ENCODE measurements around the gene GNG4.

Gene GNG4

GRCh38 chr1:235669277-235669676 lies 19.7 kb upstream of the GNG4 start:
- Histone ChIP-seq H3K79me2 (ENCODE audit: insufficient read depth, low read depth) (no peaks in the 10 kb centered on the region), H3K4me1 (ENCODE audit: low read depth, poor library complexity, severe bottlenecking) (no peaks in the 10 kb centered on the region), H3K36me3 (ENCODE audit: insufficient read depth) (no peaks in the 10 kb centered on the region), H3K27me3 (ENCODE audit: insufficient read depth, low read depth) (no peaks in the 10 kb centered on the region), H3K27ac (no peak overlapping the region), H3K4me3 (IDR thresholded peaks at IDR 0.05; ENCODE audit: insufficient read depth, low read depth, low read length) (no peak overlapping the region), H3K9ac (no peak overlapping the region), H3K4me2 (no peak overlapping the region), H2AFZ (ENCODE audit: low read depth) (no peak overlapping the region), H4K20me1 (ENCODE audit: insufficient read depth) (no peaks in the 10 kb centered on the region)
- TF ChIP-seq CTCF (conservative IDR thresholded peaks at IDR 0.05; ENCODE audit: low read depth, low read length), result no peak

- H3K27me3 ChIP-seq (ENCODE audit: insufficient read depth, low read depth), result no peaks in the 10 kb centered on the region
- H3K4me3 ChIP-seq (IDR thresholded peaks at IDR 0.05; ENCODE audit: insufficient read depth, low read depth, low read length), result no peak overlapping the region
- no peak overlapping the region for H2AFZ ChIP-seq (ENCODE audit: low read depth)
- no peaks in the 10 kb centered on the region for H4K20me1 ChIP-seq (ENCODE audit: insufficient read depth)
- H3K9ac ChIP-seq, result no peak overlapping the region
- H3K27ac ChIP-seq, result no peak overlapping the region
- no peak overlapping the region for H3K4me2 ChIP-seq
- no peaks in the 10 kb centered on the region for H3K79me2 ChIP-seq (ENCODE audit: insufficient read depth, low read depth)
- no peak for TF ChIP-seq CTCF (conservative IDR thresholded peaks at IDR 0.05; ENCODE audit: low read depth, low read length)
- H3K36me3 ChIP-seq (ENCODE audit: insufficient read depth), result no peaks in the 10 kb centered on the region
- H3K4me1 ChIP-seq (ENCODE audit: low read depth, poor library complexity, severe bottlenecking), result no peaks in the 10 kb centered on the region
Measured at GRCh38 chr1:235663628-235664027, 14.0 kb upstream of the GNG4 start.

GRCh38 chr1:235661568-235661967 lies 12.0 kb upstream of the GNG4 start:
- no peaks in the 10 kb centered on the region for H4K20me1 ChIP-seq (ENCODE audit: insufficient read depth)
- no peak overlapping the region for H3K9ac ChIP-seq
- no peak overlapping the region for H3K27ac ChIP-seq
- H3K4me2 ChIP-seq, result no peak overlapping the region
- no peak for TF ChIP-seq CTCF (conservative IDR thresholded peaks at IDR 0.05; ENCODE audit: low read depth, low read length)
- no peaks in the 10 kb centered on the region for H3K79me2 ChIP-seq (ENCODE audit: insufficient read depth, low read depth)
- H2AFZ ChIP-seq (ENCODE audit: low read depth), result no peak overlapping the region
- no peaks in the 10 kb centered on the region for H3K27me3 ChIP-seq (ENCODE audit: insufficient read depth, low read depth)
- no peaks in the 10 kb centered on the region for H3K4me1 ChIP-seq (ENCODE audit: low read depth, poor library complexity, severe bottlenecking)
- no peaks in the 10 kb centered on the region for H3K36me3 ChIP-seq (ENCODE audit: insufficient read depth)
- no peak overlapping the region for H3K4me3 ChIP-seq (IDR thresholded peaks at IDR 0.05; ENCODE audit: insufficient read depth, low read depth, low read length)

GRCh38 chr1:235659186-235659771 lies 9.7 kb upstream of the GNG4 start:
- Histone ChIP-seq H3K27me3 (ENCODE audit: insufficient read depth, low read depth) (no peaks in the 10 kb centered on the region), H4K20me1 (ENCODE audit: insufficient read depth) (no peaks in the 10 kb centered on the region), H3K4me1 (ENCODE audit: low read depth, poor library complexity, severe bottlenecking) (no peaks in the 10 kb centered on the region), H2AFZ (ENCODE audit: low read depth) (no peak overlapping the region), H3K9ac (no peak overlapping the region), H3K79me2 (ENCODE audit: insufficient read depth, low read depth) (no peaks in the 10 kb centered on the region), H3K36me3 (ENCODE audit: insufficient read depth) (no peaks in the 10 kb centered on the region), H3K27ac (no peak overlapping the region), H3K4me2 (no peak overlapping the region), H3K4me3 (IDR thresholded peaks at IDR 0.05; ENCODE audit: insufficient read depth, low read depth, low read length) (no peak overlapping the region)
- TF ChIP-seq CTCF (conservative IDR thresholded peaks at IDR 0.05; ENCODE audit: low read depth, low read length), result no peak
